Spleen (tissue), 11 donors: ENCODE results near the gene POU3F2. TPM values are rescaled to one million over a fixed set of nuclear protein-coding genes. Genes with fewer than 3 reads are reported as not detected.

Source experiments
- DNase-seq: peaks from one replicate; pipeline ENCODE4 v3.0.0-alpha.2; 2020
- H3K27ac ChIP-seq, 8 donors: fragments of 200-600 bp; sonication (generic) in 7 of 8; 1 replicate in 4 of 8; 2 replicates in 4 of 8; pipeline versions ENCODE4 v1.5.0 to v1.8.0; 2016 to 2021; ENCODE audit warnings: inconsistent platforms in 4 of 8, mild to moderate bottlenecking in 4 of 8, moderate library complexity in 1 of 8
- H3K27me3 ChIP-seq, 7 donors: fragments of 200-600 bp; sonication (generic) in 6 of 7; replicated peaks in 1 of 7; 1 replicate in 4 of 7; 2 replicates in 3 of 7; pipeline versions ENCODE4 v1.5.0 to v1.8.0; 2016 to 2021; ENCODE audit warnings: inconsistent platforms in 3 of 7, mild to moderate bottlenecking in 1 of 7
- H3K36me3 ChIP-seq, 6 donors: fragments of 200-600 bp; sonication (generic) in 5 of 6; 1 replicate in 4 of 6; 2 replicates in 2 of 6; pipeline versions ENCODE4 v1.5.0 to v1.8.0; 2016 to 2021; ENCODE audit warnings: inconsistent platforms in 2 of 6
- H3K4me1 ChIP-seq, 6 donors: fragments of 200-600 bp; sonication (generic) in 5 of 6; 1 replicate in 3 of 6; 2 replicates in 3 of 6; pipeline versions ENCODE4 v1.5.0 to v1.8.0; 2016 to 2021; ENCODE audit warnings: inconsistent platforms in 3 of 6
- H3K4me3 ChIP-seq, 8 donors: fragments of 200-600 bp; sonication (generic) in 7 of 8; 1 replicate in 4 of 8; 2 replicates in 4 of 8; pipeline versions ENCODE4 v1.5.0 to v1.8.0; 2016 to 2021; ENCODE audit warnings: inconsistent platforms in 4 of 8, mild to moderate bottlenecking in 4 of 8, moderate library complexity in 2 of 8
- H3K9me3 ChIP-seq, 8 donors: fragments of 200-600 bp; sonication (generic) in 7 of 8; 1 replicate in 4 of 8; 2 replicates in 4 of 8; pipeline versions ENCODE4 v1.5.0 to v1.8.0; 2016 to 2021; ENCODE audit warnings: inconsistent platforms in 4 of 8
- CTCF ChIP-seq, 11 experiments: fragments of 200-600 bp in 7 of 11; fragments of 450-650 bp in 4 of 11; sonication (generic) in 4 of 11; IDR thresholded peaks in 8 of 11; conservative IDR thresholded peaks in 3 of 11; 1 replicate in 7 of 11; 2 replicates in 4 of 11; pipeline versions ENCODE4 v1.4.0 to v1.8.0; 2016 to 2021; ENCODE audit warnings: antibody characterized with exemption in 11 of 11, inconsistent platforms in 4 of 11, mild to moderate bottlenecking in 1 of 11
- POLR2A ChIP-seq, 3 donors: fragments of 450-650 bp; IDR thresholded peaks; one replicate each; pipeline ENCODE4 v1.5.1; 2017; ENCODE audit warnings: antibody characterized with exemption in 3 of 3, mild to moderate bottlenecking in 1 of 3
- POLR2AphosphoS5 ChIP-seq, 3 donors: sonication (generic); formaldehyde crosslinking; IDR thresholded peaks; one replicate each; pipeline ENCODE4 v1.5.1; 2017; ENCODE audit warnings: antibody characterized with exemption in 3 of 3
- WGBS, 5 donors: extraction: QIAGEN DNeasy Blood & Tissue Kit in 3 of 5; methylation state at CpG; one replicate each; pipeline versions ENCODE4 v1.1.5 to v1.1.7; 2013 to 2018; 5-methylcytosine and 5-hydroxymethylcytosine counted together
- intact Hi-C: fragments of 100-400 bp; cut with DNase I; formaldehyde crosslinking; loops from one replicate; pipeline ENCODE4 v1.15.0; 2023; ENCODE audit warnings: low total_unique reads
- polyA plus RNA-seq, 3 donors: library from polyadenylated mRNA; stranded (reverse); fragments of 200-250 nt; gene quantifications; one replicate each; pipeline ENCODE4 v1.2.1, GENCODE V29; 2013
- total RNA-seq, 7 donors: library from RNA; depleted of rRNA in 3 of 7; stranded (reverse); fragments of >200 nt in 3 of 7; fragmentation: NEBNext Ultra II Directional in 4 of 7; extraction: Animal tissue kit (Norgen Biotek cat#: 25700) in 4 of 7; gene quantifications; one replicate each; pipeline versions ENCODE4 v1.1.0 to v1.2.1, GENCODE V29; 2016 to 2021
- donor health status: healthy with polysubstance abuse.
- donor health status: DM: no; HTN: no; CAD: no; lungs with moderate emphysema.
- donor health status: DM: no; HTN: no; CAD: no.
- donor health status: Bipolar disorder and iron deficiency.
- donor health status: healthy.
- donor health status: DM: no; HTN: no; CAD: no.
- donor health status: DM: yes; HTN: yes; CAD: no.

POU3F2 gene
- total and polyA plus RNA-seq, 10 donors, result 0.06 TPM; not detected in 9

- intact Hi-C loops, result no loop called here
These were observed 2.9 kb downstream of the POU3F2 start for GRCh38 chr6:98836962-98837944.

DNA sequence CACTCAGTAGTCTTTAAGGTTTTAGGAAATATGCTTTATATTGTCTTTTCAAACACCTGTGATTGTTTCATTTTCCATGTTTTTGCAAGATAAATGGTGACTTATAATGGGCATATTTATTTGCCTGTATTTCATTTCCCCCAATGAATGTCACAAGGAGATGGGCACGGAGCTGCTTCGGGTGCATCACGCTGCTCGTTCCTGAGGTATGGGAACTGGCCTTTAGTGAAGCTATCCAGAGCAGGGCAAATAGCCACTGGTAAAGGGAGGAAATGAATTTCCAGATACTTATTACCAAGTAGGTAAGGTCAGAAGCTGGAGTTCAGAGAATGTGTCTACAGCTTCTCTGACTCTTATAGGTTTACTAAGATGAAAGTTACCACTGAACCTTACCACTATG, 3.7 kb downstream of the POU3F2 start:
- 9 to 27% (median 11%) methylated on average over 4 of the region's 4 CpGs for WGBS, 5 donors
- no peaks in the 10 kb centered on the region for H3K36me3 ChIP-seq
- intact Hi-C loops, result no loop called here
- H3K27me3 ChIP-seq, result peaks cover 24 to 100% (median 98%) of the 10 kb centered on the region in 7 donors
- H3K27ac ChIP-seq, result no peak overlapping the region
- no peaks in the 10 kb centered on the region for H3K9me3 ChIP-seq
- TF ChIP-seq CTCF (IDR thresholded peaks at IDR 0.05 in 8 of 11, conservative IDR thresholded peaks at IDR 0.05 in 3 of 11) (no peak), POLR2A (IDR thresholded peaks at IDR 0.05) (no peak), POLR2AphosphoS5 (IDR thresholded peaks at IDR 0.05) (no peak)
- H3K4me1 ChIP-seq, result peaks cover 18 to 51% (median 34%) of the 10 kb centered on the region in 6 donors
- DNase-seq, result no peak
- H3K4me3 ChIP-seq, result no peak overlapping the region

More at GRCh38 chr6:98836962-98837944, 2.9 kb downstream of the POU3F2 start:
- H3K4me1 ChIP-seq, result peaks cover 25 to 51% (median 39%) of the 10 kb centered on the region in 6 donors
- no peak overlapping the region for H3K4me3 ChIP-seq
- TF ChIP-seq POLR2A (IDR thresholded peaks at IDR 0.05) (no peak), CTCF (IDR thresholded peaks at IDR 0.05 in 8 of 11, conservative IDR thresholded peaks at IDR 0.05 in 3 of 11) (no peak), POLR2AphosphoS5 (IDR thresholded peaks at IDR 0.05) (no peak)
- no peaks in the 10 kb centered on the region for H3K9me3 ChIP-seq
- H3K27ac ChIP-seq, result no peak overlapping the region
- H3K36me3 ChIP-seq, result no peaks in the 10 kb centered on the region
- 7 to 13% (median 11%) methylated on average over 9 of the region's 9 CpGs for WGBS, 5 donors
- DNase-seq, result no peak
- H3K27me3 ChIP-seq, result peaks cover 18 to 100% (median 98%) of the 10 kb centered on the region in 7 donors

GRCh38 chr6:98838975-98839374, 4.6 kb downstream of the POU3F2 start:
- intact Hi-C loops, result no loop called here

More at GRCh38 chr6:98838975-98839374, 4.6 kb downstream of the POU3F2 start:
- no peak for TF ChIP-seq POLR2A (IDR thresholded peaks at IDR 0.05)
- no peak for TF ChIP-seq POLR2AphosphoS5 (IDR thresholded peaks at IDR 0.05)
- TF ChIP-seq CTCF (IDR thresholded peaks at IDR 0.05 in 8 of 11, conservative IDR thresholded peaks at IDR 0.05 in 3 of 11), result no peak
- peaks cover 11 to 51% (median 33%) of the 10 kb centered on the region in 6 donors for H3K4me1 ChIP-seq
- H3K27ac ChIP-seq, result no peak overlapping the region
- H3K4me3 ChIP-seq, result no peak overlapping the region
- H3K9me3 ChIP-seq, result no peaks in the 10 kb centered on the region
- DNase-seq, result no peak
- WGBS, 5 donors, result 9 to 38% (median 15%) methylated on average over 1 of the region's 1 CpG
- H3K27me3 ChIP-seq, result peaks cover 25 to 100% (median 98%) of the 10 kb centered on the region in 7 donors
- no peaks in the 10 kb centered on the region for H3K36me3 ChIP-seq
